NCI-H128 (cell line): ENCODE results near the gene GAA.

Source experiments
- DNase-seq: peaks from one replicate; lab custom pipeline; 2025; ENCODE audit not compliant: unreplicated experiment; lab: John Stamatoyannopoulos, UW

Gene GAA

GRCh38 chr17:80101011-80101945, at the start of gene GAA:
Gene GAA (plus strand): TSS chr17:80101581. CDS start chr17:80104587, 3,006 bp downstream.
- DNase-seq, result peak; percentile 65

DNA sequence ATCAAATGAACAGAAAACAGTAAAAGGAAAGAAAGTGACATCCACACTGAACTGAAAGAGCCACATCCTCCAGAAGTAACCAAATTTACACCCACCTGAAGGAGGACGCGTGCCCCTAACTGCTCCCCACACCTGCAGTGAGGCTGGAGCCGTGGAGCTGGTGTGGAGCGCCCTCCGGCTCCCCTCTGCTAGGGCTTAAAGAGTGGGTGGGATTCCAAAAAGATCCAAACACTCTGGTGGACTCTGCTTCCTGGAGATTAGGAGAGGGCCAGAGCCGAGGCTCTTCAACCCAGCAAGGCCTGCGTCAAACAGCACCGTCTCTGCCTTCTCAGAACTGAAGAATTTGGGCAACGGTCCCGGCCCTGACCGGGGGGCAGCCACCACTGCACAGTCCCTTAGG, 49.7 kb upstream of the GAA start:
- DNase-seq, result no peak

GRCh38 chr17:80053102-80053501, 48.3 kb upstream of the GAA start:
- no peak for DNase-seq

DNA sequence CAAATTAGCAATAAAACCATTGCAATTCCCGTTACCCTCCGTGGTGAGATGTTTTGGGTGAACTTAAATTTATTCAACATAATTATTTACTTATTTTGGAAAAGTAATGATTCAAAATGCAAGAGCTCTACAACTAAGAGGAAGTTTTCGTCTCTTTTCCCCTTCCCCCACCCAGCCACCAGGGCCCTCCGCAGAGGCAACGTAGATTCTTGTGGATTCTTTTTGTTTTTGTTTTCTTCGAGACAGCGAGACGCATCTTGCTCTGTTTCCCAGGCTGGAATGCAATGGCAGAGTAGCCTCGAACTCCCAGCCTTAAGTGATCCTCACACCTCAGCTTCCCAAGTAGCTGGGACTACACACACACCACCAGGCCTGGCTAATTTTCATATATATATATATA, 45.8 kb upstream of the GAA start:
- no peak for DNase-seq

DNA sequence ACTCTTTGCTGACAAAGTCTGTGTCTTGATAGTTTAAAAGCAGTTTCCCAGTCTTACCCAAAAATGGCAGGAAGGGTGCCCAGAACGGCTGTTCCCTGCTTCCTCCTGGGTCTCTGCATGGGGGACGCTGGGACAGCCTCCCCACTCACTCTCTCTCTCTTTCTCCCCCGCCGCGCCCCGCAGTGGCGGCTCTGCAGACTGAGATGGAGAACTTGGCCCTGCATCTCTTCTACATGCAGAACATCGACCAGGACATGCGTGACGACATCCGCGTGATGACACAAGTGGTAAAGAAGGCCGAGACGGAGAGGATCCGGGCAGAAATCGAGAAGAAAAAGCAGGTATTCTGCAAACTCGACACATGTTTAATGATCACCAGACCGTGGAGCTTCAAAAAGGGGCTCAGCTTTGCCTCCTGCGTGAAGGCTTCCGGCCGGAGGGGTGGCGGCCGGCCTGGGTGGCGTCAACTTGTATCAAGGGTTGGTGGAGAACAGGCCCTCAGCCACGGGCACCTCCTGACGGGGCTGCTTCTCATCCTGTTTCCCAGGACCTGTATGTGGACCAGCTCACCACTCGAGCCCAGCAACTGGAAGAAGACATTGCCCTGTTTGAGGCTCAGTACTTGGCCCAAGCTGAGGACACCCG, 42.9 kb upstream of the GAA start:
- DNase-seq, result no peak

DNA sequence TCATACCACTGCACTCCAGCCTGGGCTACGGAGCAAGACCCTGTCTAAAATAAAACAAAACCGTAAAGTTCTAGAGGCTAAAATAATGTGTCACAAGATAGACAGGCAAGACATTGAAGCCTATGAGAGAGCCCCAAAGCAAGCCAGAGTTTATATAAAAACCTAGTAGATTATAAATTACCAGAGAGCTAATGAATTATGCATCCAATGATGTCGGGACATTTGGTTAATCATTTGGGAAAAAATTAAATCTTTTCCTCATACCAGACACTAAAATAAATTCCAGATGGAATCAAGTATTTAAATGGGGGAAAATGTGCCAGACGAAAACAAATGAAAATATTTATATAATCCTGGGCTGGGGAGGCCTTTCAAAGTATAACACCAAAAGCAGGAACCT, 40.7 kb upstream of the GAA start:
- DNase-seq, result no peak

DNA sequence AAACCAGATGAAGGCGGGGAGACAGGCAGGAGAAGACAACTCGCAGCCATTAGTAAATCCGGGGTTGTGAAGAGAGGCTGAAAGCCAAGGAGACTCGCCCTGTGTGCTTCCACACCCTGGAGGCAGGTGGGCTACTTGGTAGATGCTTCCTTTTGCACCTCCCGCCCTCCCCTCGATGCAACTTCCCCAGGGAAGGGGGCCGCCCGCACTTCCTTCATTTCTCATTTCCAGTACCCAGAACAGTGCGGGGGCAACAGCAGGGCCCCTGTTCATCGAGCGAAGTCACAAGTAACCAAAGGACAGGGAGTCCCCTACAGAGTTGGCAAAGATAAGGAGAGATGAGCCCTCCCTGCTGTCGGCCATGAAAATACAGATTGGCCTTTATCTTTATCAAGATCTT, 40.0 kb upstream of the GAA start:
- DNase-seq, result no peak

GRCh38 chr17:80063830-80064585, 37.4 kb upstream of the GAA start:
- no peak for DNase-seq

DNA sequence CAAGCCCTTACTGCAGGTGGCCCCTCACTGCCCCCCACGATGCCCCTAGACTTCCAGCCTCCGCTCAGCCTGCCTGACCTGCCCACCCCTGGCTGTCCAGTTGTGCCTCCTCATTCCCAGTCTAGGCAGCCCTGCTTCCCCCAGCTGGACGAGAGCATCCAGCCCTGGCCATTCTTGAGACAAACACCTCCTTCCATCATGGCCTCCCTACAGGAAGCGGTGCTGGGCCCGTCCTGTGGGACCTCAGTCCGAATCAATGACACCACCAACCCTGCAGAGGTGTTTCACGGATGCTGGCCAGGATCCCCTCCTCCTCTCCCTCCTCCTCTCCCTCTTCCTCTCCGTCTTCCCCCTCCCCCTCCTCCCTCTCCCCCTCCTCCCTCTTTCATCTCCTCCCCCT, 36.7 kb upstream of the GAA start:
- DNase-seq, result no peak

DNA sequence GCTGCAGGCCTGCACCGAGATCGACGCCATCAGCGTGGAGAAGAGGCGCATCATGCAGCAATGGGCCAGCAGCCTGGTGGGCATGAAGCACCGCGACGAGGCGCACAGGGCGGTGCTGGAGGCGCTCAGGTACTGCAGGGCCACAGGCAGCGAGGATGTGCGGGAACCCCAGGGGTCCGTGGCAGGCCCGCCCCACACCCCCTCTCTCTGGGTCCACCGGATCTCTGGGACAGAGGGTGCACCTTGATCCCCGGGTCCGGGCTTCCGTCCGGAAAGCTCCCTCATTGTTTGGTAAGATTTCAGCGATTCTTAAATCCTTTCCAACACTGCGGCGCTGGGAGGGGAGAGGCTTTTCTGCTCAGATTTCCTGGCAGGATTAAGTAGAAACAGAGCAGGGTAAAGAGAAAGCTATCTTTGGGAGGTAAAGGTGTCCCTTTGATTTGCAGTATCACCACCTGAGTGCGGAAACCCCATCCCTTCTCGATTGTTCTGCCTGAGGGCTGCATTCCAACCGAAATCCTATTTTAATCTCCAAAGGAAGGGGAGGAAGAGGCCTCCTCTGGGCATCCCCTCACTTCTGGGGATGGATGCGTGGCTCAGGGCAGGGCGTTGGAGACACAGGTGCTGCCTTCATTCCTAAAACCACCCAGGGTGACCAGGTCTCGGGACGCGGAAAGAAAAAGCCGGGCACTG, 35.8 kb upstream of the GAA start:
- no peak for DNase-seq

DNA sequence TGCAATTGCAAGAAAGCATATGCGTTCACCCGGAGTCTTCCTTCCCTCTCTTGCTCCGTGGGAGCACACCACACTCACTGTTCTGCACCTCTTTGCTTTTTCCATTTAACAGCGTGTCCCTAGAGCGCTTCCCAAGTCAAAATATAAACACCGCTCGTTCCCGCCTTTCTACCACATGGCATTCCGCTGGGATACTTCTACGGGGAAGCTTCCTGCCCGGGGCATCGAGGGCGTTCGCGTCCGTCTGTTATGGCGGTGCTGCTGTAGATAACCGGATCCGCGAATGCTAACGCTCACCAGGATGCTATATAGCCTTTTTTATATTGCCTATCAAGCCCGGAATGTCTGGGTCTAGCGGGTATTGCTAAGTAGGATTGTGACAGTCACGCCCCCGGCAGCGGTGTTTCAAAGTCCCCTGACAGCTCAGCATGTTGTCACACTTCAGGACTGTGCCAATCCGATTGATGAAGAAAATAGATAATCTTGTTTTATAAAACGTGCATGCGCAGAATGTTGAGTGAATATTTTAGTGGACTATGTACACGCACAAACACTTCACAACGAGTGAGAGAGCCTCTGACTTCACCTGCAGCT, 33.9 kb upstream of the GAA start:
- no peak for DNase-seq

DNA sequence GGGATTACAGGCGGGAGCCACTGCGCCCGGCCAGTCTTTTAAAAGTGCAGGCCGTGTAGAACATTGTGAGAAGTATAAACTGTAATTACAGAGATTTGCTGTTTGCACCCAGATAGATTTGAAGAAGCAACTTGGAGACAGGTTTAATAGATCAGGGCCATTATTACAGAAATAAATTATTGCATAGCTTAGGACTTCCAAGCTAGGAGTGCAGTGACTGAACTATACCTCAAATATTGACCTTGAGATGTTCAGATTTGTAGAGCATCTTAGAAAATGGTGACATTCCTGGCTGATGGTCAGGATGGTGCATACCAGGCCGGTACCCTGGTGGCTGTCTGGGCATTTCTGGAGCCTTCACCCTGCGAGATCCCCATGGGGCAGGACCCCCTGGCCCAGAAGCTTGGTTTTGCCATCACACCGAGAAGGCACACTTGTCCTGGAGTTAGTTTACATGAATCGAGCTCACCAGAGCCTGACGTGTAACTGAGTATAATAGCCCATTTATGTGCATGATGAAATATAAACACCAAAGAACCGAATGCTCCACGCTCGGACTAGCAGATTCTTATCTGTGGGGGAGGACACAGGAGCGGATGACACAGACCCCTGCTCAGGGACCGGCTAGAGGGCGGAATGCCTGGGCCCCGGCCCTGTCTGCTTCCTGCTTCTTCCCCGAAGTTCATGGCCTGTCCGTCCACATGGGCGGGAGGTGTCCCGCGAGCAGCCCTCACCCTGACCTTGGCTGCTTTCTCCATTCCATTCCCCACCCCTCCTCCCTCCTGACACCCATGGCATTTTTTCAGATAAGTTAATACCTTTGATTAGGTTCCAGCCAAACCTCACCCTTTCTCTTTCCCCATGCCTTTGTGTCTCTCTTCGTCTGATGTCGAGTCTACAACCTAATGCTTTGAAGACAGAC, 32.8 kb upstream of the GAA start:
- DNase-seq, result no peak

GRCh38 chr17:80070375-80071115, 30.8 kb upstream of the GAA start:
- no peak for DNase-seq

DNA sequence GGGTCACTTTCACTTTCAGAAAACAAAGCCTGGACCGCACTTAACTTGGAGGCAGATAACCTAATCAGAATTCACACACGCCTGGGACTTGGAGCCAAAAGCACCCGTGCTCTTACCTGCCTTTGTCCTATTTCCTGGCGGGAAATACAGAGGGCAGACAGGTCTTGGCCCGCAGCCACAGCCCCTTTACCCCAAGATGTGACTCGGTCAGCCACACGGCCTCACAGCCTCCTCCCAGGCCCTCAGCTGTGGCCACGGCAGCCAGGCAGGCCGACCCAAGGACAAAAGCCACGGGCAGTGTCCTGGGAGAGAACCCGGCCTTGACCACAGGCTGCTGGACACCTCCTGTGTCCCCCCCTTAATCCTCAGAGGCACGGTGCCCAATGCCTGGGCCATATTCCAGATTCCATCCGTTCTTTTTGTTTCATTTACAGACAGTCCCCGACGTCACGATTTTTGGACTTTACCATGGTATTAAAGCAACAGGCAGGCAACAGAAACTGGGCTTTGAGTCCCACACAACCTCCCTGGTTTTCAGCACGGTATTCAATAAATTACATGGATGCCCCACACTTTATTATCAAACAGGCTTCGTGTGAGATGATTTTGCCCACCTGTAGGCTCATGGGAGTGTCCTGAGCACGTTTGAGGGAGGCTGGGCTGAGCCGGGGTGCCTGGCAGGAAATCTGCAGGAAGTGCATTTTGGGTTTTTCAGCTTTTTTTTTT, 30.1 kb upstream of the GAA start:
- DNase-seq, result no peak

DNA sequence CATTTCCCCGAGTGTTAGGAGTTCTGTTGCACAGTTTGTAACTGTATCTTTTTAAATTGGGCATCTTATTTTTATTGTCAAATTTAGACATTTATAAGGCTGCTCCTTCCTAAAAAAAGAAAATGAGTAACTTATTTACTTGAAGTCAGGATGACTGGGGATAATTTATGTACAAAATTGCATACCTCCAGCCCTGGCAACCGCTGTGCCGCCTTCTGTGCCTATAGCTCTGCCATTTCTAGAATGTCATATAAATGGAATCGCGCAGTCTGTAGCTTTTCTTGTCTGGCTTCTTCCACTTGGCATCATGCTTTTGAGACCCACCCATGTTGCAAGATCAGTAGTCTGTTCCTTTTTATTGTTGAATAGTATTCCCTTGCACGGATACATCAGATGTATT, 29.0 kb upstream of the GAA start:
- DNase-seq, result no peak

DNA sequence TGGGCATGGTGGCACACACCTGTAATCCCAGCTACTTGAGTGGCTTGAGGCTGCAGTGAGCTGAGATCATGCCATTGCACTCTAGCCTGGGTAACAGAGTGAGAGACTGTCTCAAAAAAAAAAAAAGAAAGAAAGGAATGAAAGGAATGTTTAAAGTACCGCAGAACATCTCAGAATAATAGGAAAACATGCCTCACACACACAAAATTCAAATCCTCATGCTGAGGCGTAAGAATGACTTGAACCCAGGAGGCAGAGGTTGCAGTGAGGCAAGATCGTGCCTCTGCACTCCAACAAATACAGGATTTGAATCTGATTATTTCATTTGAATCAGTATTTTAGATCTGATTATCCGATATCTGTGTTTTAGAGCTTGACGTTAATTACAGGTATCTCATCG, 21.3 kb upstream of the GAA start:
- no peak for DNase-seq

DNA sequence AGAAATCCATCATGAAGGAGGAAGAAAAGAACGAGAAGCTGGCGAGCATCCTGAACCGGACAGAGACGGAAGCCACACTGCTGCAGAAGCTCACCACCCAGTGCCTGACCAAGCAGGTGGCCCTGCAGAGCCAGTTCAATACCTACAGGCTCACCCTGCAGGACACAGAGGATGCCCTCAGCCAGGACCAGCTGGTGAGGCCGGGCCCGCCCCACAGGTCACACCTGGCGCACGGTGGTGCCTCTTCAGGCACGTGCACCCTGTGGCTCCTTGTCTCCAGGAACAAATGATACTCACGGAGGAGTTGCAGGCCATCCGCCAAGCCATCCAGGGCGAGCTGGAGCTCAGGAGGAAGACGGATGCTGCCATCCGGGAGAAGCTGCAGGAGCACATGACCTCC, 19.8 kb upstream of the GAA start:
- no peak for DNase-seq

GRCh38 chr17:80082403-80083135, 18.8 kb upstream of the GAA start:
- DNase-seq, result no peak
